Bronchial epithelial cell (primary cell): ENCODE data around the gene VMP1. TPM values are rescaled to one million over a fixed set of nuclear protein-coding genes. Genes with fewer than 3 reads are reported as not detected.

Experiments
- DNase-seq: peaks from one replicate; pipeline ENCODE4 v3.0.0-alpha.2; 2010; ENCODE audit warnings: low read depth
- FAIRE-seq: peaks from 2 replicates; lab custom pipeline; 2011; peaks lifted over from hg19 to GRCh38; lab: Jason Lieb, UNC
- H3K27me3 ChIP-seq: 2 replicates; pipeline ENCODE4 v1.5.1; 2011; ENCODE audit warnings: low read length; ENCODE audit not compliant: control insufficient read depth, insufficient read depth
- H3K36me3 ChIP-seq: 2 replicates; pipeline ENCODE4 v1.5.1; 2011; ENCODE audit warnings: low read length; ENCODE audit not compliant: control insufficient read depth, insufficient read depth
- H3K4me3 ChIP-seq: 2 replicates; pipeline ENCODE4 v1.5.1; 2011; ENCODE audit warnings: mild to moderate bottlenecking, low read depth, low read length, control low read depth
- total RNA-seq: library from RNA; depleted of rRNA; stranded (reverse); fragments of >200 nt; gene quantifications from 2 replicates; pipeline ENCODE4 v1.2.1, GENCODE V29; 2014
- TF ChIP-seq, protein P1 (sequence below): IDR thresholded peaks from 2 replicates; pipeline ENCODE4 v1.5.1; 2011; ENCODE audit warnings: mild to moderate bottlenecking, moderate library complexity, low read length, control low read depth, inconsistent platforms; ENCODE audit not compliant: insufficient read depth, severe bottlenecking

Gene VMP1
- total RNA-seq, 1 donor from 2014 or later = 120 TPM

DNA sequence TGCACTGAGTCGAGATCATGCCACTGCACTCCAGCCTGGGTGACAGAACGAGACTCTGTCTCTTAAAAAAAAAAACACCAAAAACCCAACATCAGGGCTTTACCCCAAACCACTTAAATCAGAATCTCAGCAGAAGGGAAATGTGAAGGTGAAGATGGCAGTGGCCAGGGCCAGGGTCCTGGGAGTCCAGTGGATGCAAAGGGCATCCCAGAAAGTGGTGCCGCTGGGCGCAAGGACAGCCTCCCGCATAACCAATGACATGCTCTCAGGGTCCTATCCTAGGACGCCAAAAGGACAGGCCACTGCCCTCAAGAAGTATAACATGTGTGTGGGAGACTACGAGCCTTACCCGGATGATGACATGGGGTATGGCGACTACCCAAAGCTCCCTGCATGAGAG is 177.4 kb downstream of the VMP1 start:
- Histone ChIP-seq H3K36me3 (peaks cover 1% of the 10 kb centered on the region), H3K4me3 (no peak overlapping the region), H3K27me3 (no peaks in the 10 kb centered on the region)
- no peak for FAIRE-seq
- no peak for DNase-seq
- TF ChIP-seq, protein P1, sequence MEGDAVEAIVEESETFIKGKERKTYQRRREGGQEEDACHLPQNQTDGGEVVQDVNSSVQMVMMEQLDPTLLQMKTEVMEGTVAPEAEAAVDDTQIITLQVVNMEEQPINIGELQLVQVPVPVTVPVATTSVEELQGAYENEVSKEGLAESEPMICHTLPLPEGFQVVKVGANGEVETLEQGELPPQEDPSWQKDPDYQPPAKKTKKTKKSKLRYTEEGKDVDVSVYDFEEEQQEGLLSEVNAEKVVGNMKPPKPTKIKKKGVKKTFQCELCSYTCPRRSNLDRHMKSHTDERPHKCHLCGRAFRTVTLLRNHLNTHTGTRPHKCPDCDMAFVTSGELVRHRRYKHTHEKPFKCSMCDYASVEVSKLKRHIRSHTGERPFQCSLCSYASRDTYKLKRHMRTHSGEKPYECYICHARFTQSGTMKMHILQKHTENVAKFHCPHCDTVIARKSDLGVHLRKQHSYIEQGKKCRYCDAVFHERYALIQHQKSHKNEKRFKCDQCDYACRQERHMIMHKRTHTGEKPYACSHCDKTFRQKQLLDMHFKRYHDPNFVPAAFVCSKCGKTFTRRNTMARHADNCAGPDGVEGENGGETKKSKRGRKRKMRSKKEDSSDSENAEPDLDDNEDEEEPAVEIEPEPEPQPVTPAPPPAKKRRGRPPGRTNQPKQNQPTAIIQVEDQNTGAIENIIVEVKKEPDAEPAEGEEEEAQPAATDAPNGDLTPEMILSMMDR = no peak

DNA sequence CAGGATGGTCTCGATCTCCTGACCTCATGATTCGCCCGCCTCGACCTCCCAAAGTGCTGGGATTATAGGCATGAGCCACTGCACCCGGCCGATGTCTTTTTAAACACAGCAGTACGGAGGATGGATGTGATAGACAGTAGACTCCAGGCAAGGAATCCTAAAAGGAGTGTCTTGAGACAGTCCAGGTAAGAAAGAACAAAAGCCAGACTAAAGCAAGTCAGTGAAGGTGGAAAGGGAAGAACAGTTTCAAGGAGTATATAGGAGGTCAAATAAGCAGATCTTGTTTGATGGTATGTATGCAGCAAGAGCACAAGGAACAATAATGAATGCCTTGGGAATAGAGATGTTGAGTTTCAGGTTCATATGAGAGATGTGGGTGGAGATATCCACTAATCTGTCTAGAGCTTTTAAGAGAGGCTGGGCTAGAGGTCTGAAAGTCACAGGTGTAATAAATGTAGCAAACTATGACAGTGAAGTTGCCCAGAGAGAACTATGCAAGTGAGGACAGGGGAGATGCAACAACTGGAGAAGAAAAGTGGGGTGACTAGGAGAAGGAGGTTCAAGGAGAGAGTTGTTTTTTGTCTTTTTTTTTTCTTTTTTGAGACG is 180.8 kb downstream of the VMP1 start:
- TF ChIP-seq, protein P1 = no peak
- no peak for FAIRE-seq
- Histone ChIP-seq H3K27me3 (no peaks in the 10 kb centered on the region), H3K4me3 (no peak overlapping the region), H3K36me3 (peaks cover 1% of the 10 kb centered on the region)
- DNase-seq = no peak

DNA sequence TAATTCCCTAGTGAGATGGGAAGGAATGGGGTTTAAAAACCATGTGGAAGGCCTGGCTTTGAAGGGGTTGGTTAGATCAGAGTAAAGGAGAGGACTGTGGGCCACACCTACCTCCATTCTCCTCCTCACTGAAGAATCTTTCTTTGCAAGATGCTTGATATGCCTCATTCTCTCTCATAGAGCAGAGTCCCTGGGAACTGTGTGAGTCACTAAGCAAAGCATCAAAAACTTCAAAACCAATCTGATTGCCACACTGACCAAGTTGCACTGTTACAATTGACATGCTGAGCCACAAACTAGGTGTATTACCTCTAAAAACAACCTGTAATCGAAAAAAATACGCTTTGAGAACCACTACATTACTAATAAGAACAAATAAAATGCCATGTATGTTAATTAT is 183.3 kb downstream of the VMP1 start:
- H3K36me3 ChIP-seq = peaks cover 1% of the 10 kb centered on the region
- no peak overlapping the region for H3K4me3 ChIP-seq
- DNase-seq = peak; percentile 59
- no peaks in the 10 kb centered on the region for H3K27me3 ChIP-seq
- no peak for FAIRE-seq
- TF ChIP-seq, protein P1 = no peak

Other genes starting within 250 kb of the VMP1 start
- gene DHX40, start 142.0 kb upstream of the VMP1 start, total RNA-seq = 29.3 and 37.6 TPM in 2 replicates
- 251 and 258 TPM in 2 replicates for gene CLTC, start 87.8 kb upstream of the VMP1 start, total RNA-seq
- 34.0 and 37.4 TPM in 2 replicates for gene PTRH2, start 224 bp upstream of the VMP1 start, total RNA-seq
- gene TUBD1, start 185.3 kb downstream of the VMP1 start, total RNA-seq = 7.6 TPM in 2 replicates
- gene RPS6KB1, start 185.5 kb downstream of the VMP1 start, total RNA-seq = 37.1 and 39.0 TPM in 2 replicates